Measurements from ENCODE around the gene POLR2E.

DNA sequence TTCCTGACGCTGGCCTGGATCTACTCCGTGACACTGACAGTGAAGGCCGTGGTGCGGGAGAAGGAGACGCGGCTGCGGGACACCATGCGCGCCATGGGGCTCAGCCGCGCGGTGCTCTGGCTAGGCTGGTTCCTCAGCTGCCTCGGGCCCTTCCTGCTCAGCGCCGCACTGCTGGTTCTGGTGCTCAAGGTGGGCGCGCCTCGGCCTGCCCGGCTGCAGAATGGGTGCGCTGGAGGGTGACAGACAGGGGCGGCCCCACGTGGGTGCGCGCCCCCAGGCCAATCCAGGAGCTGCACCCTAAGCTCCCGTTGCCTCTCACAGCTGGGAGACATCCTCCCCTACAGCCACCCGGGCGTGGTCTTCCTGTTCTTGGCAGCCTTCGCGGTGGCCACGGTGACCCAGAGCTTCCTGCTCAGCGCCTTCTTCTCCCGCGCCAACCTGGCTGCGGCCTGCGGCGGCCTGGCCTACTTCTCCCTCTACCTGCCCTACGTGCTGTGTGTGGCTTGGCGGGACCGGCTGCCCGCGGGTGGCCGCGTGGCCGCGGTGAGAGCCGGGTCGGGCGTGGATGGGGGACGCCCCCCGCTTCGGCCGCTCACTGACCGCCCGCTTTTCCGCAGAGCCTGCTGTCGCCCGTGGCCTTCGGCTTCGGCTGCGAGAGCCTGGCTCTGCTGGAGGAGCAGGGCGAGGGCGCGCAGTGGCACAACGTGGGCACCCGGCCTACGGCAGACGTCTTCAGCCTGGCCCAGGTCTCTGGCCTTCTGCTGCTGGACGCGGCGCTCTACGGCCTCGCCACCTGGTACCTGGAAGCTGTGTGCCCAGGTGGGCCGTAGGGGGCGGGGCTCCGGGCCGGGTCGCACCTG lies 48.1 kb downstream of the POLR2E start:
- TF ChIP-seq POLR2AphosphoS5 (IDR thresholded peaks at IDR 0.05) = no peak
- TF ChIP-seq, protein P1, sequence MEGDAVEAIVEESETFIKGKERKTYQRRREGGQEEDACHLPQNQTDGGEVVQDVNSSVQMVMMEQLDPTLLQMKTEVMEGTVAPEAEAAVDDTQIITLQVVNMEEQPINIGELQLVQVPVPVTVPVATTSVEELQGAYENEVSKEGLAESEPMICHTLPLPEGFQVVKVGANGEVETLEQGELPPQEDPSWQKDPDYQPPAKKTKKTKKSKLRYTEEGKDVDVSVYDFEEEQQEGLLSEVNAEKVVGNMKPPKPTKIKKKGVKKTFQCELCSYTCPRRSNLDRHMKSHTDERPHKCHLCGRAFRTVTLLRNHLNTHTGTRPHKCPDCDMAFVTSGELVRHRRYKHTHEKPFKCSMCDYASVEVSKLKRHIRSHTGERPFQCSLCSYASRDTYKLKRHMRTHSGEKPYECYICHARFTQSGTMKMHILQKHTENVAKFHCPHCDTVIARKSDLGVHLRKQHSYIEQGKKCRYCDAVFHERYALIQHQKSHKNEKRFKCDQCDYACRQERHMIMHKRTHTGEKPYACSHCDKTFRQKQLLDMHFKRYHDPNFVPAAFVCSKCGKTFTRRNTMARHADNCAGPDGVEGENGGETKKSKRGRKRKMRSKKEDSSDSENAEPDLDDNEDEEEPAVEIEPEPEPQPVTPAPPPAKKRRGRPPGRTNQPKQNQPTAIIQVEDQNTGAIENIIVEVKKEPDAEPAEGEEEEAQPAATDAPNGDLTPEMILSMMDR (IDR thresholded peaks at IDR 0.05) = no peak

Data from prostate gland (tissue), 2 donors.